Measurements from ENCODE around the gene ZNF750.

GRCh38 chr17:82822281-82822680, 17.5 kb downstream of the ZNF750 start:
- TF ChIP-seq POLR2A (IDR thresholded peaks at IDR 0.05), result no peak
- TF ChIP-seq CTCF (IDR thresholded peaks at IDR 0.05), result no peak

Data from transverse colon (tissue), 3 donors.